Measurements from ENCODE around the gene SOST.

The SOST gene

GRCh38 chr17:43788540-43788939, 29.9 kb upstream of the SOST start:
- Histone ChIP-seq H3K36me3 (ENCODE audit: control insufficient read depth in 2 of 2, insufficient read depth in 1 of 2, low read length in 2 of 2) (no peaks in the 10 kb centered on the region), H3K27ac (ENCODE audit: extremely low read depth, low read depth, low read length) (no peak overlapping the region), H3K9me3 (ENCODE audit: control insufficient read depth, insufficient read depth, low read depth, low read length) (no peaks in the 10 kb centered on the region; the same call in 1 of the 2 replicates), H3K4me1 (ENCODE audit: control insufficient read depth, insufficient read depth, low read length) (no peaks in the 10 kb centered on the region), H3K4me3 (ENCODE audit: low read depth, low read length) (no peak overlapping the region)
- CTCF ChIA-PET: interaction anchor here (0.6 to 0.7 kb wide), 2 partner anchors 13 to 23 kb away, joined by 3 to 4 read pairs; no protein-coding TSS in a partner anchor
- TF ChIP-seq ZNF777 (tag by site-specific recombination; IDR thresholded peaks at IDR 0.05; ENCODE audit: borderline replicate concordance) (no peak), ZFHX2 (tag by site-specific recombination; conservative IDR thresholded peaks at IDR 0.05) (0 out of 2 replicates have a peak, but pooled peaks have one; percentile 12)
- POLR2A ChIA-PET: interaction anchor here (0.7 kb wide), 1 partner anchor 16 kb away, joined by 4 read pairs; no protein-coding TSS in a partner anchor

- Histone ChIP-seq H3K27ac (ENCODE audit: extremely low read depth, low read depth, low read length) (no peak overlapping the region), H3K4me1 (ENCODE audit: control insufficient read depth, insufficient read depth, low read length) (no peaks in the 10 kb centered on the region), H3K4me3 (ENCODE audit: low read depth, low read length) (no peak overlapping the region), H3K36me3 (ENCODE audit: control insufficient read depth in 2 of 2, insufficient read depth in 1 of 2, low read length in 2 of 2) (no peaks in the 10 kb centered on the region), H3K9me3 (ENCODE audit: control insufficient read depth, insufficient read depth, low read depth, low read length) (no peaks in the 10 kb centered on the region; the same call in 1 of the 2 replicates)
- TF ChIP-seq ZBTB44 (tag by site-specific recombination; IDR thresholded peaks at IDR 0.05): 0 out of 2 replicates have a peak, but pooled peaks have one; percentile 11
- TF ChIP-seq ZNF223 (tag by site-specific recombination; IDR thresholded peaks at IDR 0.05): no peak
- peak; percentile 54; the same call in 1 of the 2 replicates for TF ChIP-seq YY2 (tag by site-specific recombination; IDR thresholded peaks at IDR 0.05)
- no peak for TF ChIP-seq ZNF76 (tag by site-specific recombination; IDR thresholded peaks at IDR 0.05; ENCODE audit: borderline replicate concordance, low read depth)
- POLR2A ChIA-PET: interaction anchor here (0.7 to 0.8 kb wide), 2 partner anchors 9 to 15 kb away, joined by 4 read pairs; partner anchors contain the start of gene DUSP3
- CTCF ChIA-PET: interaction anchor here (1.3 to 1.9 kb wide), 2 partner anchors 27 to 59 kb away, joined by 3 to 7 read pairs; partner anchors contain the start of gene CD300LG
Observed at GRCh38 chr17:43787728-43788127, 29.1 kb upstream of the SOST start.

GRCh38 chr17:43784628-43785101, 26.1 kb upstream of the SOST start:
- POLR2A ChIA-PET: no interaction called here
- no peak overlapping the region for H3K4me3 ChIP-seq (ENCODE audit: low read depth, low read length)
- no peaks in the 10 kb centered on the region for H3K4me1 ChIP-seq (ENCODE audit: control insufficient read depth, insufficient read depth, low read length)
- H3K27ac ChIP-seq (ENCODE audit: extremely low read depth, low read depth, low read length): no peak overlapping the region
- no peaks in the 10 kb centered on the region for H3K9me3 ChIP-seq (ENCODE audit: control insufficient read depth, insufficient read depth, low read depth, low read length)
- H3K36me3 ChIP-seq (ENCODE audit: control insufficient read depth in 2 of 2, insufficient read depth in 1 of 2, low read length in 2 of 2): no peaks in the 10 kb centered on the region
- CTCF ChIA-PET: interaction anchor here (0.5 to 3.4 kb wide), 3 partner anchors 18 to 114 kb away, joined by 3 to 23 read pairs (median 4); no protein-coding TSS in a partner anchor
- TF ChIP-seq PRDM1 (tag by site-specific recombination; IDR thresholded peaks at IDR 0.05): peak; percentile 86
- peak; percentile 31; the same call in 1 of the 2 replicates for TF ChIP-seq ZNF335 (tag by site-specific recombination; conservative IDR thresholded peaks at IDR 0.05)
- no peak for TF ChIP-seq ZNF561 (tag by site-specific recombination; IDR thresholded peaks at IDR 0.05; ENCODE audit: borderline replicate concordance)
- TF ChIP-seq ZBTB17 (tag by site-specific recombination; IDR thresholded peaks at IDR 0.05): peak; percentile 13; the same call in 1 of the 2 replicates
- peak; percentile 67 for TF ChIP-seq ZNF660 (tag by site-specific recombination; IDR thresholded peaks at IDR 0.05)
- no peak for TF ChIP-seq ZNF658 (tag by site-specific recombination; IDR thresholded peaks at IDR 0.05)
- no peak for TF ChIP-seq ZNF837 (tag by site-specific recombination; IDR thresholded peaks at IDR 0.05)
- 0 out of 2 replicates have a peak, but pooled peaks have one; percentile 12 for TF ChIP-seq ZBTB21 (tag by site-specific recombination; IDR thresholded peaks at IDR 0.05)
- TF ChIP-seq ZNF24 (tag by site-specific recombination; IDR thresholded peaks at IDR 0.05): no peak
- peak; percentile 91 for TF ChIP-seq ZNF596 (tag by site-specific recombination; IDR thresholded peaks at IDR 0.05)
- TF ChIP-seq ZNF366 (tag by site-specific recombination; conservative IDR thresholded peaks at IDR 0.05): peak; percentile 65
- TF ChIP-seq ZNF175 (tag by site-specific recombination; IDR thresholded peaks at IDR 0.05): no peak
- TF ChIP-seq ZNF140 (tag by site-specific recombination; IDR thresholded peaks at IDR 0.05): no peak
- TF ChIP-seq CTCF (tag by site-specific recombination; IDR thresholded peaks at IDR 0.05): no peak
- TF ChIP-seq ZNF629 (tag by site-specific recombination; IDR thresholded peaks at IDR 0.05): 0 out of 2 replicates have a peak, but pooled peaks have one; percentile 32
- TF ChIP-seq ZNF513 (tag by site-specific recombination; IDR thresholded peaks at IDR 0.05): peak; percentile 78
- TF ChIP-seq SCRT2 (tag by site-specific recombination; IDR thresholded peaks at IDR 0.05): peak; percentile 60; the same call in 1 of the 2 replicates
- TF ChIP-seq ZBTB1 (tag by site-specific recombination; IDR thresholded peaks at IDR 0.05): no peak
- no peak for TF ChIP-seq ZSCAN16 (tag by site-specific recombination; IDR thresholded peaks at IDR 0.05)
